Cerebellar cortex (tissue), 1 donor: ENCODE results near the gene PTPN2.
"Not testable (repeated sequence)": the region's sequence is repeated elsewhere in the genome, so short reads cannot be mapped to it uniquely, and the experiment has no call there.

ENCODE experiments used
- DNase-seq: peaks from one replicate; pipeline ENCODE4 v3.0.0-alpha.2; 2015; ENCODE audit warnings: low spot score

The PTPN2 gene

GRCh38 chr18:12883684-12884405, at the start of gene PTPN2:
Gene PTPN2, minus strand, starts transcription at chr18:12884237. Its CDS starts 96 bp downstream, at chr18:12884141.
- DNase-seq = peak; percentile 94

GRCh38 chr18:12933327-12933726, 49.3 kb upstream of the PTPN2 start:
- DNase-seq = no peak

- no peak for DNase-seq
These were observed 46.9 kb upstream of the PTPN2 start for GRCh38 chr18:12930908-12931307.

GRCh38 chr18:12930376-12930775, 46.3 kb upstream of the PTPN2 start:
- DNase-seq = no peak

GRCh38 chr18:12929477-12930083, 45.5 kb upstream of the PTPN2 start:
- DNase-seq = no peak

- no peak for DNase-seq
These were observed 44.6 kb upstream of the PTPN2 start for GRCh38 chr18:12928641-12929040.

GRCh38 chr18:12928206-12928605, 44.2 kb upstream of the PTPN2 start:
- DNase-seq = no peak

- no peak for DNase-seq
These were observed 40.6 kb upstream of the PTPN2 start for GRCh38 chr18:12924616-12925015.

GRCh38 chr18:12922266-12922665, 38.2 kb upstream of the PTPN2 start:
- DNase-seq = no peak

GRCh38 chr18:12921178-12921577, 37.1 kb upstream of the PTPN2 start:
- no peak for DNase-seq

GRCh38 chr18:12911929-12912703, 28.1 kb upstream of the PTPN2 start:
- no peak for DNase-seq

GRCh38 chr18:12911025-12911928, 27.2 kb upstream of the PTPN2 start:
- DNase-seq = no peak

GRCh38 chr18:12908706-12909105, 24.7 kb upstream of the PTPN2 start:
- DNase-seq = no peak

GRCh38 chr18:12907258-12907925, 23.4 kb upstream of the PTPN2 start:
- DNase-seq = no peak

GRCh38 chr18:12906773-12907172, 22.7 kb upstream of the PTPN2 start:
- DNase-seq = no peak

GRCh38 chr18:12906119-12906518, 22.1 kb upstream of the PTPN2 start:
- DNase-seq = no peak

GRCh38 chr18:12904012-12904516, 20.0 kb upstream of the PTPN2 start:
- no peak for DNase-seq

- DNase-seq = not testable (repeated sequence)
These were observed 17.2 kb upstream of the PTPN2 start for GRCh38 chr18:12901208-12901607.

- DNase-seq = not testable (repeated sequence)
These were observed 12.8 kb upstream of the PTPN2 start for GRCh38 chr18:12896784-12897333.

GRCh38 chr18:12895626-12896025, 11.6 kb upstream of the PTPN2 start:
- no peak for DNase-seq

GRCh38 chr18:12895014-12895413, 11.0 kb upstream of the PTPN2 start:
- no peak for DNase-seq
